CD14-positive monocyte (primary cell): Measurements from ENCODE around the gene ZNF264. TPM values are rescaled to one million over a fixed set of nuclear protein-coding genes. Genes with fewer than 3 reads are reported as not detected.

Experiments
- DNase-seq, 3 donors: peaks; one replicate each; pipeline ENCODE4 v3.0.0-alpha.2; 2011 to 2022
- H2AFZ ChIP-seq: 2 replicates; pipeline ENCODE4 v1.6.0; 2012; ENCODE audit warnings: mild to moderate bottlenecking, low read depth, low read length, inconsistent platforms; ENCODE audit not compliant: insufficient read depth, poor library complexity, severe bottlenecking
- H3K27ac ChIP-seq, 2 donors: 1 replicate in 1 of 2; 2 replicates in 1 of 2; pipeline ENCODE4 v1.5.1; 2012 to 2013; ENCODE audit warnings: low read length in 2 of 2, control low read depth in 1 of 2, inconsistent platforms in 1 of 2, low read depth in 1 of 2, mild to moderate bottlenecking in 1 of 2
- H3K27me3 ChIP-seq, 2 donors: one replicate each; pipeline versions ENCODE4 v1.6.0 to v1.6.1; 2011 to 2013; ENCODE audit warnings: low read length in 2 of 2; ENCODE audit not compliant: control insufficient read depth in 2 of 2, insufficient read depth in 2 of 2
- H3K36me3 ChIP-seq, 2 donors: replicated peaks in 1 of 2; 1 replicate in 1 of 2; 2 replicates in 1 of 2; pipeline versions ENCODE4 v1.5.1 to v1.6.1; 2012 to 2013; ENCODE audit warnings: low read length in 2 of 2, control low read depth in 1 of 2, inconsistent platforms in 1 of 2, mild to moderate bottlenecking in 1 of 2; ENCODE audit not compliant: insufficient read depth in 2 of 2, control insufficient read depth in 1 of 2
- H3K4me1 ChIP-seq, 2 donors: 1 replicate in 1 of 2; 2 replicates in 1 of 2; pipeline versions ENCODE4 v1.5.1 to v1.6.1; 2012 to 2013; ENCODE audit warnings: low read length in 2 of 2, control low read depth in 1 of 2, inconsistent platforms in 1 of 2, mild to moderate bottlenecking in 1 of 2, moderate library complexity in 1 of 2; ENCODE audit not compliant: insufficient read depth in 2 of 2, control insufficient read depth in 1 of 2
- H3K4me2 ChIP-seq: replicated peaks from 2 replicates; pipeline ENCODE3; 2012; ENCODE audit warnings: low read length, moderate library complexity, mild to moderate bottlenecking; ENCODE audit not compliant: poor library complexity, severe bottlenecking; ENCODE audit errors: extremely low read depth
- H3K4me3 ChIP-seq, 3 experiments: fragments of 200-600 bp in 1 of 3; sonication (generic) in 1 of 3; replicated peaks in 1 of 3; 1 replicate in 2 of 3; 2 replicates in 1 of 3; pipeline ENCODE4 v1.5.1; 2011 to 2013; ENCODE audit warnings: low read length in 3 of 3, mild to moderate bottlenecking in 3 of 3, control low read depth in 2 of 3, low read depth in 2 of 3, inconsistent platforms in 1 of 3, moderate library complexity in 1 of 3
- H3K79me2 ChIP-seq: 2 replicates; pipeline ENCODE4 v1.6.0; 2012; ENCODE audit warnings: mild to moderate bottlenecking, control low read depth, inconsistent platforms, low read length, moderate library complexity; ENCODE audit not compliant: insufficient read depth
- H3K9ac ChIP-seq: 2 replicates; pipeline ENCODE4 v1.6.0; 2017; ENCODE audit warnings: low read length, mild to moderate bottlenecking; ENCODE audit not compliant: insufficient read depth, poor library complexity, severe bottlenecking
- H3K9me3 ChIP-seq, 2 donors: replicated peaks in 1 of 2; 1 replicate in 1 of 2; 2 replicates in 1 of 2; pipeline versions ENCODE4 v1.5.1 to v1.6.1; 2012 to 2013; ENCODE audit warnings: low read length in 2 of 2, control low read depth in 1 of 2; ENCODE audit not compliant: control insufficient read depth in 1 of 2, insufficient read depth in 1 of 2
- H4K20me1 ChIP-seq: 2 replicates; pipeline ENCODE4 v1.6.0; 2012; ENCODE audit warnings: mild to moderate bottlenecking, low read length, control low read depth, moderate library complexity; ENCODE audit not compliant: insufficient read depth
- H3K27ac Mint-ChIP-seq, 7 donors: one replicate each; pipeline ENCODE4 v1.8.0; 2020; ENCODE audit warnings: mild to moderate bottlenecking in 7 of 7, mixed read lengths in 7 of 7, moderate library complexity in 6 of 7, inconsistent platforms in 2 of 7
- H3K27me3 Mint-ChIP-seq, 3 donors: one replicate each; pipeline ENCODE4 v1.8.0; 2021 to 2022; ENCODE audit warnings: low read depth in 3 of 3, mild to moderate bottlenecking in 3 of 3, mixed read lengths in 3 of 3, moderate library complexity in 3 of 3, inconsistent platforms in 1 of 3
- H3K36me3 Mint-ChIP-seq, 2 donors: one replicate each; pipeline ENCODE4 v1.8.0; 2020; ENCODE audit warnings: mixed read lengths in 2 of 2, inconsistent platforms in 1 of 2, mild to moderate bottlenecking in 1 of 2
- H3K4me1 Mint-ChIP-seq: one replicate; pipeline ENCODE4 v1.8.0; 2020; ENCODE audit warnings: mild to moderate bottlenecking, mixed read lengths
- H3K4me3 Mint-ChIP-seq, 2 donors: one replicate each; pipeline ENCODE4 v1.8.0; 2020; ENCODE audit warnings: mild to moderate bottlenecking in 2 of 2, mixed read lengths in 2 of 2, moderate library complexity in 1 of 2
- H3K9me3 Mint-ChIP-seq, 7 donors: one replicate each; pipeline ENCODE4 v1.8.0; 2020 to 2022; ENCODE audit warnings: mixed read lengths in 7 of 7, mild to moderate bottlenecking in 6 of 7, moderate library complexity in 6 of 7, inconsistent platforms in 2 of 7
- CTCF ChIP-seq: fragments of 200-600 bp; IDR thresholded peaks from one replicate; pipeline ENCODE4 v1.8.0; 2022; ENCODE audit warnings: antibody characterized with exemption, mild to moderate bottlenecking
- WGBS: methylation state at CpG from one replicate; pipeline ENCODE4 v1.1.5; 2013; ENCODE audit warnings: missing lambda C conversion rate; ENCODE audit not compliant: insufficient coverage; 5-methylcytosine and 5-hydroxymethylcytosine counted together
- intact Hi-C, 2 donors: fragments of 100-400 bp; cut with micrococcal nuclease; formaldehyde crosslinking; loops; one replicate each; pipeline versions ENCODE4 v1.15.0 to v1.15.1; 2023
- polyA plus RNA-seq, 3 donors: library from polyadenylated mRNA; depleted of rRNA in 1 of 3; unstranded in 2 of 3; stranded (reverse) in 1 of 3; fragments of 300-500 nt in 2 of 3; fragments of >200 nt in 1 of 3; fragmentation: Illumina TruSeq in 2 of 3; gene quantifications; 1 replicate in 2 of 3; 2 replicates in 1 of 3; pipeline ENCODE4 v1.2.3, GENCODE V29; 2012 to 2021

The ZNF264 gene
- polyA plus RNA-seq, 3 donors, result 5.3 to 6.9 (median 5.6) TPM

- Mint-ChIP-seq H3K4me3 (no peak overlapping the region), H3K9me3 (peaks cover 20 to 59% (median 41%) of the 10 kb centered on the region in 7 donors), H3K27ac (no peak overlapping the region), H3K4me1 (no peaks in the 10 kb centered on the region), H3K27me3 (peaks cover 0 to 3% (median 3%) of the 10 kb centered on the region in 3 donors), H3K36me3 (no peaks in the 10 kb centered on the region)
- H3K4me2 ChIP-seq, result no peak overlapping the region
- H3K9me3 ChIP-seq, result peaks cover 23 to 41% of the 10 kb centered on the region in 2 donors
- no peak for TF ChIP-seq CTCF
- DNase-seq, result no peak
- H3K9ac ChIP-seq, result no peak overlapping the region
- no peaks in the 10 kb centered on the region for H3K4me1 ChIP-seq
- H3K79me2 ChIP-seq, result no peaks in the 10 kb centered on the region
- H3K27ac ChIP-seq, result no peak overlapping the region
- no peaks in the 10 kb centered on the region for H3K36me3 ChIP-seq
- peaks cover 0 to under 1% of the 10 kb centered on the region in 2 donors for H3K27me3 ChIP-seq
- H2AFZ ChIP-seq, result no peak overlapping the region
- intact Hi-C loops, result no loop called here
- no peak overlapping the region for H3K4me3 ChIP-seq
- WGBS, result 86% methylated on average over 7 of the region's 7 CpGs
- H4K20me1 ChIP-seq, result no peaks in the 10 kb centered on the region
These were observed 25.5 kb upstream of the ZNF264 start for GRCh38 chr19:57165846-57166245.

- Histone ChIP-seq H3K9ac (no peak within 1 kb of the TSS), H3K4me2 (no peak within 1 kb of the TSS), H3K79me2 (no peaks in the 10 kb centered on the region), H3K4me3 (no peak within 1 kb of the TSS), H3K27ac (no peak within 1 kb of the TSS), H4K20me1 (no peaks in the 10 kb centered on the region), H2AFZ (no peak within 1 kb of the TSS), H3K4me1 (peaks cover 0 to 3% of the 10 kb centered on the region in 2 donors), H3K36me3 (no peaks in the 10 kb centered on the region), H3K27me3 (peaks cover 0 to 2% of the 10 kb centered on the region in 2 donors), H3K9me3 (peaks cover 22 to 36% of the 10 kb centered on the region in 2 donors)
- Mint-ChIP-seq H3K4me3 (no peak within 1 kb of the TSS), H3K27me3 (peaks cover 0 to 9% (median 5%) of the 10 kb centered on the region in 3 donors), H3K4me1 (peaks cover 6% of the 10 kb centered on the region), H3K36me3 (no peaks in the 10 kb centered on the region), H3K27ac (no peak within 1 kb of the TSS), H3K9me3 (peaks cover 22 to 58% (median 38%) of the 10 kb centered on the region in 7 donors)
- WGBS, result 87% methylated on average over 5 of the region's 6 CpGs
- intact Hi-C loops, result no loop called here
- DNase-seq, result no peak
- TF ChIP-seq CTCF, result no peak
These were observed 23.9 kb upstream of the ZNF264 start, which contains the start of gene DUXA for GRCh38 chr19:57167385-57167784. DUXA (minus strand) TSS chr19:57167485; CDS start chr19:57167443, 42 bp downstream.
